ENCODE results near the gene CELF5.

DNA sequence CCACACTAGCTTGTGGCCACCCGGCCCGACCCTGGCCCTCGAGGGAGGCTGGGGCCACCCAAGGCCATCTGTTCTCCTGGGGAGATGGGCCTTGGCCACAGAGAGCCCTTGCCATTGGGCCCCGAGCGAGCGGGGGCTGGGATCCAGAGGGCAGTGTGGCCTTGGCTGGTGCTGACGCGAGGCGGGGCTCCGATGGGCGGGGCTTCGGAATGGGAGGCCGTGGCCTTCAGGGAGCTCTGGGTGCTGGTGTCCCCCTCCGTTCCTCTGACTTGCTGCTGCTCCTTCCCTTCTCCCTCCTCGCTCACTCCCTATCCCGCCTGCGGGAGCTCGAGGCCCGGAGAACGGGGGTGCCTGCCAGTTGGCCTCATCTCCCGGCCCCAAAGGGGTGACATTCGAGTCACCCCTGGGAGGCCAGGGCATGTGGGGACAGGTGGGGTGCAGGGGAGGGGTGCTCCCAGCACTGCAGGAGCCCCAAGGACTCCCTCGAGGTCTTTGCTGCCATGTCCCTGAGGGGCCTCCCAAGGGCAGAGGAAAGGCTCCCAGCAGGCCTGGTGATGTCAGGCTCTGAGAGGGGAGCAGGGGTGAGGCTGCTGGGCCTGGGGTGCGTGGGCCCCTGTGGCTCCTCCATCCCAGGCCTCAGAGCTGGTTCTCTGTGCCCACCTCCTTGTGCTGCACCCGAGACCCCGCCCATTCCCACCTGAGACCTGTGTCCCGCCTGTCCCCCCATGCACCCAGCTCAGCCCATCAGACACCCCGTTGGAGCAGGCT lies 34.6 kb upstream of the CELF5 start:
- TF ChIP-seq, protein P1, sequence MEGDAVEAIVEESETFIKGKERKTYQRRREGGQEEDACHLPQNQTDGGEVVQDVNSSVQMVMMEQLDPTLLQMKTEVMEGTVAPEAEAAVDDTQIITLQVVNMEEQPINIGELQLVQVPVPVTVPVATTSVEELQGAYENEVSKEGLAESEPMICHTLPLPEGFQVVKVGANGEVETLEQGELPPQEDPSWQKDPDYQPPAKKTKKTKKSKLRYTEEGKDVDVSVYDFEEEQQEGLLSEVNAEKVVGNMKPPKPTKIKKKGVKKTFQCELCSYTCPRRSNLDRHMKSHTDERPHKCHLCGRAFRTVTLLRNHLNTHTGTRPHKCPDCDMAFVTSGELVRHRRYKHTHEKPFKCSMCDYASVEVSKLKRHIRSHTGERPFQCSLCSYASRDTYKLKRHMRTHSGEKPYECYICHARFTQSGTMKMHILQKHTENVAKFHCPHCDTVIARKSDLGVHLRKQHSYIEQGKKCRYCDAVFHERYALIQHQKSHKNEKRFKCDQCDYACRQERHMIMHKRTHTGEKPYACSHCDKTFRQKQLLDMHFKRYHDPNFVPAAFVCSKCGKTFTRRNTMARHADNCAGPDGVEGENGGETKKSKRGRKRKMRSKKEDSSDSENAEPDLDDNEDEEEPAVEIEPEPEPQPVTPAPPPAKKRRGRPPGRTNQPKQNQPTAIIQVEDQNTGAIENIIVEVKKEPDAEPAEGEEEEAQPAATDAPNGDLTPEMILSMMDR (conservative IDR thresholded peaks at IDR 0.05; ENCODE audit: low read length): no peak
- TF ChIP-seq EZH2phosphoT487 (IDR thresholded peaks at IDR 0.05; ENCODE audit: borderline replicate concordance, low read depth, low read length): no peak

All from OCI-LY7 (cell line).